Psoas muscle (tissue), 8 donors: ENCODE results near the gene HAPLN2. TPM values are rescaled to one million over a fixed set of nuclear protein-coding genes. Genes with fewer than 3 reads are reported as not detected.
"Not testable (repeated sequence)": the region's sequence is repeated elsewhere in the genome, so short reads cannot be mapped to it uniquely, and the experiment has no call there.

ENCODE experiments used
- ATAC-seq, 4 donors: fragments of 200-7000 bp; cut with Tn5 transposase; one replicate each; pipeline ENCODE4 v1.9.1; 2020; ENCODE audit warnings: moderate library complexity in 3 of 4, mild to moderate bottlenecking in 2 of 4
- DNase-seq, 2 donors: peaks; one replicate each; pipeline ENCODE4 v3.0.0-alpha.2; 2020
- H3K27ac ChIP-seq: fragments of 200-600 bp; one replicate; pipeline ENCODE4 v1.8.0; 2022
- H3K27me3 ChIP-seq, 3 donors: fragments of 200-600 bp in 1 of 3; one replicate each; pipeline versions ENCODE4 v1.6.1 to v1.8.0; 2013 to 2022; ENCODE audit warnings: low read length in 2 of 3, mild to moderate bottlenecking in 2 of 3, moderate library complexity in 1 of 3; ENCODE audit not compliant: insufficient read depth in 3 of 3
- H3K36me3 ChIP-seq, 2 donors: fragments of 200-600 bp in 1 of 2; one replicate each; pipeline versions ENCODE4 v1.6.1 to v1.8.0; 2013 to 2022; ENCODE audit warnings: low read depth in 1 of 2, mild to moderate bottlenecking in 1 of 2, moderate library complexity in 1 of 2; ENCODE audit not compliant: insufficient read depth in 1 of 2
- H3K4me1 ChIP-seq: fragments of 200-600 bp; one replicate; pipeline ENCODE4 v1.8.0; 2022
- H3K4me3 ChIP-seq: fragments of 200-600 bp; one replicate; pipeline ENCODE4 v1.8.0; 2022; ENCODE audit warnings: mild to moderate bottlenecking
- H3K9me3 ChIP-seq: fragments of 200-600 bp; one replicate; pipeline ENCODE4 v1.8.0; 2022
- WGBS, 3 donors: extraction: QIAGEN DNeasy Blood & Tissue Kit; methylation state at CpG; one replicate each; pipeline versions ENCODE4 v1.1.6 to v1.1.7; 2013; 5-methylcytosine and 5-hydroxymethylcytosine counted together
- intact Hi-C, 2 donors: fragments of 100-400 bp; cut with DNase I; formaldehyde crosslinking; loops; one replicate each; pipeline versions ENCODE4 v1.11.0 to v1.14.2; 2022
- polyA plus RNA-seq, 3 donors: library from polyadenylated mRNA; stranded (reverse); fragments of 200-250 nt; gene quantifications; one replicate each; pipeline ENCODE4 v1.2.3, GENCODE V29; 2013
- total RNA-seq, 4 donors: library from RNA; stranded (reverse); fragmentation: NEBNext Ultra II Directional in 2 of 4; extraction: Animal tissue kit (Norgen Biotek cat#: 25700) in 2 of 4; gene quantifications; one replicate each; pipeline versions ENCODE4 v1.2.1 to v1.2.4, GENCODE V29; 2021 to 2023
- TF ChIP-seq, protein P1 (sequence below): fragments of 200-600 bp; IDR thresholded peaks from one replicate; pipeline ENCODE4 v1.8.0; 2022; ENCODE audit warnings: antibody characterized with exemption
- donor health status: healthy with polysubstance abuse.
- donor health status: DM: no; HTN: no; CAD: no; lungs with moderate emphysema.
- donor health status: Bipolar disorder and iron deficiency.
- donor health status: healthy.
- donor health status: DM: yes; HTN: yes; CAD: no.
- donor health status: DM: no; HTN: no; CAD: no.
- donor health status: DM: no; HTN: no; CAD: no.
- donor health status: DM: yes; HTN: yes; CAD: no.

HAPLN2 gene
- total and polyA plus RNA-seq, 7 donors: 0.28 to 2.2 (median 0.61) TPM

DNA sequence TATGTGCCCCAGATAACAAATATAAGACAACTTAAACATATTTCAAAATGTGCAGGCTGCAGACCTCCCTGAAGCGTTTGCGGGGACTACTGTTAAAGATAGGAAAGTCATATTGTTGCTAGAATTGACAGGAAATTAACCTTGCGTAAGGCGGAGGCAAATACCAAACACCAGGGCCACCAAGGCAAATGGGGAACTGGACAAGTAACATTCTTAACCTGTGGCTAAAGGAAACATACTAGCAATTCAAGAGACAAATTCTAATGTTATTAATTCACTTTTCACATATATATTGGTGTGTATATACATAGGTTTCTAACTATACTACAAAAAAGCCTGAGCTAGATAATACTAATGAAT is 6.8 kb downstream of the HAPLN2 start:
- H3K36me3 ChIP-seq: no peaks in the 10 kb centered on the region
- peaks cover 0 to 50% (median 16%) of the 10 kb centered on the region in 3 donors for H3K27me3 ChIP-seq
- intact Hi-C loops: loop anchor here (1.0 to 2.0 kb wide), 3 partner anchors 31 to 53 kb away; no protein-coding TSS in a partner anchor
- ATAC-seq: no peak
- TF ChIP-seq, protein P1, sequence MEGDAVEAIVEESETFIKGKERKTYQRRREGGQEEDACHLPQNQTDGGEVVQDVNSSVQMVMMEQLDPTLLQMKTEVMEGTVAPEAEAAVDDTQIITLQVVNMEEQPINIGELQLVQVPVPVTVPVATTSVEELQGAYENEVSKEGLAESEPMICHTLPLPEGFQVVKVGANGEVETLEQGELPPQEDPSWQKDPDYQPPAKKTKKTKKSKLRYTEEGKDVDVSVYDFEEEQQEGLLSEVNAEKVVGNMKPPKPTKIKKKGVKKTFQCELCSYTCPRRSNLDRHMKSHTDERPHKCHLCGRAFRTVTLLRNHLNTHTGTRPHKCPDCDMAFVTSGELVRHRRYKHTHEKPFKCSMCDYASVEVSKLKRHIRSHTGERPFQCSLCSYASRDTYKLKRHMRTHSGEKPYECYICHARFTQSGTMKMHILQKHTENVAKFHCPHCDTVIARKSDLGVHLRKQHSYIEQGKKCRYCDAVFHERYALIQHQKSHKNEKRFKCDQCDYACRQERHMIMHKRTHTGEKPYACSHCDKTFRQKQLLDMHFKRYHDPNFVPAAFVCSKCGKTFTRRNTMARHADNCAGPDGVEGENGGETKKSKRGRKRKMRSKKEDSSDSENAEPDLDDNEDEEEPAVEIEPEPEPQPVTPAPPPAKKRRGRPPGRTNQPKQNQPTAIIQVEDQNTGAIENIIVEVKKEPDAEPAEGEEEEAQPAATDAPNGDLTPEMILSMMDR: no peak
- 40 to 41% (median 41%) methylated on average over 4 of the region's 4 CpGs for WGBS, 3 donors
- H3K4me1 ChIP-seq: peaks cover 13% of the 10 kb centered on the region
- H3K27ac ChIP-seq: no peak overlapping the region
- no peak for DNase-seq
- no peaks in the 10 kb centered on the region for H3K9me3 ChIP-seq
- H3K4me3 ChIP-seq: peak overlapping the region; percentile 60

DNA sequence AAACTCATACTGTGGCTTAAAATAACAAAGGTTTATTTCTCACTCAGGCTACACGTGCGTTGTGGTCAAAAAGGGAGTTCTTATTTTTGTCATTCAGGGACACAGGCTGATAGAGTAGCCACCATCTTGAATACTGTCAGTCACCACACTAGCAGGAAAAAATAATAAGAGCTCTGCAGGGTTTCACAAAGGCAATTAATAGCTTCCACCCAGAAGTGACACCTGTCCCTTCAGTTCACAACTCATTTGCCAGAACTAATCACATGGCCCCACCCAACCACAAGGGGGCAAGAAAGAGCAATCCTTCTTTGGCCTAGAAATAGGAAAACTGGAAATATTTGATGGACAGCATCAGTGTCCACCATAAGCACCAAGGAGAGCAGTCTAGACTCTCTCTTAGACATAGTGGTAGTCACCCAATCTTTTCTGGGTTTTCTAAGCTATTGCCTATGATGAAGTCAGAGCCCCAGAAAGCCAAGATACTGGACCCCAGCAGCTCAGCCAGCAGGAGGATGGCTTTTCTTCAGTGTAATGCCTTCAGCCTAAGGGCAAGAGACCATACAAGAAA is 8.2 kb downstream of the HAPLN2 start:
- WGBS, 3 donors: 79 to 84% (median 79%) methylated on average over 2 of the region's 2 CpGs
- Histone ChIP-seq H3K4me1 (peaks cover 13% of the 10 kb centered on the region), H3K4me3 (no peak overlapping the region), H3K9me3 (no peaks in the 10 kb centered on the region), H3K27me3 (peaks cover 0 to 53% (median 16%) of the 10 kb centered on the region in 3 donors), H3K27ac (no peak overlapping the region), H3K36me3 (no peaks in the 10 kb centered on the region)
- intact Hi-C loops: loop anchor here (2.0 kb wide), 2 partner anchors 29 to 51 kb away; no protein-coding TSS in a partner anchor
- DNase-seq: no peak
- no peak for ATAC-seq
- TF ChIP-seq, protein P1: peak; percentile 53

DNA sequence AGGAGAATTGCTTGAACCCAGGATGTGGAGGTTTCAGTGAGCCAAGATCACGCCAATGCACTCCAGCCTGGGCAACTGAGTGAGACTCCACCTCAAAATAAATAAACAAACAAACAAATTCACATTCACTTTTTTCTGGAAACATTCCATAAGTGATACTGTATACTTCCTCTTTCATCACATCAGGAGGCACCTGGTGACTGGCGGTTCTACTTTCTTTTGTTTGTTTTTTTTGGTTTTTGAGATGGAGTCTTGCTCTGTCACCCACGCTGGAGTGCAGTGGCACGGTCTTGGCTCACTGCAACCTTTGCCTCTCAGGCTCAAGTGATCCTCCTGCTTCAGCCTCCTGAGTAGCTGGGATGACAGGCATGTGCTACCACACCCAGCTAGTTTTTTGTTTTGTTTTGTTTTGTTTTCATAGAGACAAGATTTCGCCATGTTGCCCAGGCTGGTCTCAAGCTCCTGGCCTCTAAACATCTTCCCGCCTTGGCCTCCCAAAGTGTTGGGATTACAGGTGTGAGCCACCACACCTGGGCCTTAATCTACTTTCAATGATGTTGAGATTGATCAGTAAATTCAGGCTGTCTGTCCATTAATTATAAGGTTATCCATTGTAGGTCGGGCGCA is 10.7 kb downstream of the HAPLN2 start:
- peaks cover 0 to 37% (median 8%) of the 10 kb centered on the region in 3 donors for H3K27me3 ChIP-seq
- intact Hi-C loops: no loop called here

DNA sequence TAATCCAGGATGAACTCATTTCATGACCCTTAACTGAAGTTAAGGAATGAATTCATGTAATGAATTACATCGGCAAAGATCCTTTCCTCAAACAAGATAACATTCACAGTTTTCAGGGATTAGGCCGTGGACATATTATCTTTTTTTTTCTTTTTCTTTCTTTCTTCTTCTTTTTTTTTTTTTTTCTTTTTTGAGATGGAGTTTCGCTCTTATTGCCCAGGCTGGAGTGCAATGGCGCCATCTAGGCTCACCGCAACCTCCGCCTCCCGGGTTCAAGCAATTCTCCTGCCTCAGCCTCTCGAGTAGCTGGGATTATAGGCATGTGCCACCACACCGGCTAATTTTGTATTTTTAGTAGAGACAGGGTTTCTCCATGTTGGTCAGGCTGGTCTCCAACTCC is 11.9 kb downstream of the HAPLN2 start:
- H3K4me1 ChIP-seq, H3K27ac ChIP-seq, ATAC-seq, H3K9me3 ChIP-seq, H3K4me3 ChIP-seq, DNase-seq, intact Hi-C loops, H3K36me3 ChIP-seq: not testable (repeated sequence)
- peaks cover 0 to 25% (median 0%) of the 10 kb centered on the region in 3 donors for H3K27me3 ChIP-seq
- WGBS, 3 donors: 52 to 56% (median 54%) methylated on average over 9 of the region's 9 CpGs

More for the DNA sequence above, 10.7 kb downstream of the HAPLN2 start:
- H3K4me1 ChIP-seq: peaks cover 4% of the 10 kb centered on the region
- DNase-seq: no peak
- no peaks in the 10 kb centered on the region for H3K9me3 ChIP-seq
- no peak overlapping the region for H3K27ac ChIP-seq
- TF ChIP-seq, protein P1: no peak
- ATAC-seq: no peak
- 82 to 87% (median 85%) methylated on average over 8 of the region's 8 CpGs for WGBS, 3 donors
- no peak overlapping the region for H3K4me3 ChIP-seq
- H3K36me3 ChIP-seq: no peaks in the 10 kb centered on the region

DNA sequence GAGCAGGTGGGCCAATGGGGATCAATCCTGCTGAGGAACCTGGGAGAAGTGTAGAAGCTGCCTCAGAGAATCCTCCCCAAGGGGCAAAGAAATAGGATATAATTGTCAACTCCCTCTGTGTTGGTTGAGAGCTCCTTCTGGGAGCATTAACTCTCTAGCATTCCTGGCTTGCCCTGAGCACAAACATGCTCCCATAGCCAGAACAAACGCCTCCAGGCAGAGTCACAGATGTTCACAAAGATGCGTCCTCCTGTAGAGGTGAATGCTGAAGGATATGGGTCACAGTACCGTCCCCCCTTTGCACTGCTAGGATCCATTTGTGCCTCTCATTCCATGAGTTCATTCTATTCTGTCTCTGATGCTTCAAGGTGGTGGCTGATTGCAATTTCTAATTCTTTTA is 13.1 kb downstream of the HAPLN2 start:
- H3K27me3 ChIP-seq: peaks cover 0 to 15% (median 0%) of the 10 kb centered on the region in 3 donors
- no peaks in the 10 kb centered on the region for H3K36me3 ChIP-seq
- H3K27ac ChIP-seq: no peak overlapping the region
- H3K4me1 ChIP-seq: no peaks in the 10 kb centered on the region
- H3K4me3 ChIP-seq: no peak overlapping the region
- TF ChIP-seq, protein P1: no peak
- no peak for ATAC-seq
- intact Hi-C loops: no loop called here
- H3K9me3 ChIP-seq: no peaks in the 10 kb centered on the region
- DNase-seq: no peak
- WGBS, 3 donors: 60 to 67% (median 65%) methylated on average over 3 of the region's 3 CpGs
